Measurements from ENCODE around the gene CDH4.

Gene CDH4

GRCh38 chr20:61634376-61635145 is 382.5 kb downstream of the CDH4 start:
- Histone ChIP-seq H3K4me1 (ENCODE audit: control insufficient read depth, insufficient read depth, low read length) (peaks cover 14% of the 10 kb centered on the region), H3K27me3 (ENCODE audit: control insufficient read depth, insufficient read depth, low read length) (peaks cover 23% of the 10 kb centered on the region), H3K4me3 (ENCODE audit: low read depth, low read length) (no peak overlapping the region), H3K36me3 (ENCODE audit: control insufficient read depth, insufficient read depth, low read length) (no peaks in the 10 kb centered on the region), H3K9ac (ENCODE audit: low read length) (no peak overlapping the region), H3K9me3 (ENCODE audit: control insufficient read depth, insufficient read depth, low read depth, low read length) (no peaks in the 10 kb centered on the region), H3K27ac (ENCODE audit: low read depth, low read length) (no peak overlapping the region)

GRCh38 chr20:61635721-61636455 is 383.8 kb downstream of the CDH4 start:
- no peak overlapping the region for H3K4me3 ChIP-seq (ENCODE audit: low read depth, low read length)
- H3K36me3 ChIP-seq (ENCODE audit: control insufficient read depth, insufficient read depth, low read length): no peaks in the 10 kb centered on the region
- H3K4me1 ChIP-seq (ENCODE audit: control insufficient read depth, insufficient read depth, low read length): peaks cover 14% of the 10 kb centered on the region
- H3K9me3 ChIP-seq (ENCODE audit: control insufficient read depth, insufficient read depth, low read depth, low read length): no peaks in the 10 kb centered on the region
- H3K27me3 ChIP-seq (ENCODE audit: control insufficient read depth, insufficient read depth, low read length): peaks cover 23% of the 10 kb centered on the region
- H3K9ac ChIP-seq (ENCODE audit: low read length): no peak overlapping the region
- no peak overlapping the region for H3K27ac ChIP-seq (ENCODE audit: low read depth, low read length)

- no peaks in the 10 kb centered on the region for H3K9me3 ChIP-seq (ENCODE audit: control insufficient read depth, insufficient read depth, low read depth, low read length)
- H3K9ac ChIP-seq (ENCODE audit: low read length): no peak overlapping the region
- H3K4me1 ChIP-seq (ENCODE audit: control insufficient read depth, insufficient read depth, low read length): peaks cover 14% of the 10 kb centered on the region
- H3K36me3 ChIP-seq (ENCODE audit: control insufficient read depth, insufficient read depth, low read length): no peaks in the 10 kb centered on the region
- H3K27ac ChIP-seq (ENCODE audit: low read depth, low read length): no peak overlapping the region
- peaks cover 23% of the 10 kb centered on the region for H3K27me3 ChIP-seq (ENCODE audit: control insufficient read depth, insufficient read depth, low read length)
- no peak overlapping the region for H3K4me3 ChIP-seq (ENCODE audit: low read depth, low read length)
Measured at GRCh38 chr20:61636531-61637116, 384.6 kb downstream of the CDH4 start.

- H3K27me3 ChIP-seq (ENCODE audit: control insufficient read depth, insufficient read depth, low read length): peaks cover 14% of the 10 kb centered on the region
- no peak overlapping the region for H3K4me3 ChIP-seq (ENCODE audit: low read depth, low read length)
Measured at GRCh38 chr20:61638802-61639585, 386.9 kb downstream of the CDH4 start.

GRCh38 chr20:61640131-61640870 is 388.2 kb downstream of the CDH4 start:
- no peak overlapping the region for H3K9ac ChIP-seq (ENCODE audit: low read length)
- H3K27me3 ChIP-seq (ENCODE audit: control insufficient read depth, insufficient read depth, low read length): peaks cover 17% of the 10 kb centered on the region

More at GRCh38 chr20:61638802-61639585, 386.9 kb downstream of the CDH4 start:
- H3K36me3 ChIP-seq (ENCODE audit: control insufficient read depth, insufficient read depth, low read length): no peaks in the 10 kb centered on the region
- H3K9ac ChIP-seq (ENCODE audit: low read length): no peak overlapping the region
- peaks cover 10% of the 10 kb centered on the region; the same call in 1 of the 2 replicates for H3K9me3 ChIP-seq (ENCODE audit: control insufficient read depth, insufficient read depth, low read depth, low read length)
- H3K27ac ChIP-seq (ENCODE audit: low read depth, low read length): no peak overlapping the region
- peaks cover 14% of the 10 kb centered on the region for H3K4me1 ChIP-seq (ENCODE audit: control insufficient read depth, insufficient read depth, low read length)

GRCh38 chr20:61640871-61641245 is 388.8 kb downstream of the CDH4 start:
- Histone ChIP-seq H3K9me3 (ENCODE audit: control insufficient read depth, insufficient read depth, low read depth, low read length) (peaks cover 10% of the 10 kb centered on the region; the same call in 1 of the 2 replicates), H3K4me3 (ENCODE audit: low read depth, low read length) (no peak overlapping the region), H3K36me3 (ENCODE audit: control insufficient read depth, insufficient read depth, low read length) (no peaks in the 10 kb centered on the region), H3K4me1 (ENCODE audit: control insufficient read depth, insufficient read depth, low read length) (peaks cover 13% of the 10 kb centered on the region), H3K9ac (ENCODE audit: low read length) (no peak overlapping the region), H3K27me3 (ENCODE audit: control insufficient read depth, insufficient read depth, low read length) (peaks cover 17% of the 10 kb centered on the region), H3K27ac (ENCODE audit: low read depth, low read length) (no peak overlapping the region)

More at GRCh38 chr20:61640131-61640870, 388.2 kb downstream of the CDH4 start:
- H3K4me1 ChIP-seq (ENCODE audit: control insufficient read depth, insufficient read depth, low read length): peaks cover 17% of the 10 kb centered on the region
- no peaks in the 10 kb centered on the region for H3K36me3 ChIP-seq (ENCODE audit: control insufficient read depth, insufficient read depth, low read length)
- no peak overlapping the region for H3K4me3 ChIP-seq (ENCODE audit: low read depth, low read length)
- no peak overlapping the region for H3K27ac ChIP-seq (ENCODE audit: low read depth, low read length)
- peaks cover 10% of the 10 kb centered on the region; the same call in 1 of the 2 replicates for H3K9me3 ChIP-seq (ENCODE audit: control insufficient read depth, insufficient read depth, low read depth, low read length)

GRCh38 chr20:61643656-61644377 is 391.8 kb downstream of the CDH4 start:
- peaks cover 3% of the 10 kb centered on the region; the same call in 1 of the 2 replicates for H3K4me1 ChIP-seq (ENCODE audit: control insufficient read depth, insufficient read depth, low read length)
- no peak overlapping the region for H3K9ac ChIP-seq (ENCODE audit: low read length)
- peaks cover 11% of the 10 kb centered on the region for H3K27me3 ChIP-seq (ENCODE audit: control insufficient read depth, insufficient read depth, low read length)
- no peaks in the 10 kb centered on the region for H3K36me3 ChIP-seq (ENCODE audit: control insufficient read depth, insufficient read depth, low read length)
- H3K4me3 ChIP-seq (ENCODE audit: low read depth, low read length): no peak overlapping the region
- no peak overlapping the region for H3K27ac ChIP-seq (ENCODE audit: low read depth, low read length)
- peaks cover 10% of the 10 kb centered on the region; the same call in 1 of the 2 replicates for H3K9me3 ChIP-seq (ENCODE audit: control insufficient read depth, insufficient read depth, low read depth, low read length)

GRCh38 chr20:61644378-61645076 is 392.5 kb downstream of the CDH4 start:
- H3K27me3 ChIP-seq (ENCODE audit: control insufficient read depth, insufficient read depth, low read length): peaks cover 8% of the 10 kb centered on the region; the same call in 1 of the 2 replicates
- no peak overlapping the region for H3K4me3 ChIP-seq (ENCODE audit: low read depth, low read length)
- no peaks in the 10 kb centered on the region for H3K36me3 ChIP-seq (ENCODE audit: control insufficient read depth, insufficient read depth, low read length)
- H3K9ac ChIP-seq (ENCODE audit: low read length): no peak overlapping the region
- peaks cover 3% of the 10 kb centered on the region; the same call in 1 of the 2 replicates for H3K4me1 ChIP-seq (ENCODE audit: control insufficient read depth, insufficient read depth, low read length)
- peaks cover 10% of the 10 kb centered on the region; the same call in 1 of the 2 replicates for H3K9me3 ChIP-seq (ENCODE audit: control insufficient read depth, insufficient read depth, low read depth, low read length)
- H3K27ac ChIP-seq (ENCODE audit: low read depth, low read length): no peak overlapping the region

- Histone ChIP-seq H3K36me3 (ENCODE audit: control insufficient read depth, insufficient read depth, low read length) (no peaks in the 10 kb centered on the region), H3K4me3 (ENCODE audit: low read depth, low read length) (no peak overlapping the region), H3K4me1 (ENCODE audit: control insufficient read depth, insufficient read depth, low read length) (peaks cover 3% of the 10 kb centered on the region; the same call in 1 of the 2 replicates), H3K27me3 (ENCODE audit: control insufficient read depth, insufficient read depth, low read length) (peaks cover 14% of the 10 kb centered on the region), H3K9me3 (ENCODE audit: control insufficient read depth, insufficient read depth, low read depth, low read length) (peaks cover 10% of the 10 kb centered on the region; the same call in 1 of the 2 replicates), H3K27ac (ENCODE audit: low read depth, low read length) (no peak overlapping the region), H3K9ac (ENCODE audit: low read length) (no peak overlapping the region)
Measured at GRCh38 chr20:61645732-61646131, 393.7 kb downstream of the CDH4 start.
